A549 (cell line): ENCODE data around the gene SNAPIN. TPM values are rescaled to one million over a fixed set of nuclear protein-coding genes. Genes with fewer than 3 reads are reported as not detected.

ENCODE experiments used
- ATAC-seq, 2 experiments: fragments of 200-7000 bp in 1 of 2; fragments of >200 bp in 1 of 2; cut with Nextera tagmentation in 1 of 2; cut with Tn5 transposase in 1 of 2; 3 replicates each; pipeline versions ENCODE4 v1.8.0 to v1.9.1; 2018 to 2020; ENCODE audit warnings: mild to moderate bottlenecking in 1 of 2, moderate library complexity in 1 of 2
- CTCF ChIA-PET: fragments of 300-600 bp; sonication (Branson Sonifier 250); formaldehyde crosslinking; extraction: SDS; loops from one replicate; lab custom pipeline; 2021; ENCODE audit warnings: antibody characterized with exemption, inconsistent platforms; lab: Yijun Ruan, JAX
- POLR2A ChIA-PET: fragments of 350-600 bp; formaldehyde crosslinking; extraction: SDS; loops from one replicate; lab custom pipeline; 2021; ENCODE audit warnings: antibody characterized with exemption, inconsistent platforms; lab: Yijun Ruan, JAX
- DNase-seq, 2 experiments: peaks; one replicate each; pipeline versions ENCODE4 v3.0.0 to v3.0.0-alpha.2; 2011 to 2016; ENCODE audit warnings: low read depth in 1 of 2, low spot score in 1 of 2
- FAIRE-seq: peaks from 2 replicates; lab custom pipeline; 2011; peaks lifted over from hg19 to GRCh38; lab: Jason Lieb, UNC
- H3K27ac ChIP-seq, 2 experiments: fragments of >200 bp; sonication (Bioruptor Twin); formaldehyde crosslinking; 3 replicates each; pipeline ENCODE4 v1.5.1; 2016 to 2017
- H3K4me1 ChIP-seq: fragments of >200 bp; sonication (Bioruptor Twin); formaldehyde crosslinking; 3 replicates; pipeline ENCODE4 v1.6.1; 2016
- H3K4me2 ChIP-seq: fragments of >200 bp; sonication (Bioruptor Twin); formaldehyde crosslinking; 3 replicates; pipeline ENCODE4 v1.6.1; 2016
- H3K4me3 ChIP-seq: fragments of >200 bp; sonication (Bioruptor Twin); formaldehyde crosslinking; 3 replicates; pipeline ENCODE4 v1.5.1; 2016
- H3K9me3 ChIP-seq: fragments of >200 bp; sonication (Bioruptor Twin); formaldehyde crosslinking; 3 replicates; pipeline ENCODE4 v1.6.1; 2016
- BCL3 ChIP-seq: fragments of >200 bp; sonication (Bioruptor Twin); formaldehyde crosslinking; IDR thresholded peaks from 3 replicates; pipeline ENCODE4 v1.6.1; 2016
- BHLHE40 ChIP-seq: IDR thresholded peaks from 2 replicates; pipeline ENCODE4 v1.6.1; 2012; ENCODE audit warnings: low read depth, low read length, inconsistent platforms
- CBX2 ChIP-seq: fragments of 200-600 bp; sonication (generic); IDR thresholded peaks from 2 replicates; pipeline ENCODE4 v1.6.1; 2016; ENCODE audit warnings: low read depth, mild to moderate bottlenecking, borderline replicate concordance
- CEBPB ChIP-seq, 2 experiments: fragments of >200 bp in 1 of 2; sonication (Bioruptor Twin) in 1 of 2; formaldehyde crosslinking in 1 of 2; IDR thresholded peaks; 2 replicates each; pipeline ENCODE4 v1.6.1; 2012 to 2016
- CHD2 ChIP-seq: fragments of 150-350 bp; IDR thresholded peaks from 2 replicates; pipeline ENCODE4 v1.6.1; 2014; ENCODE audit warnings: low read length; ENCODE audit not compliant: partially characterized antibody
- EHMT2 ChIP-seq: fragments of 200-600 bp; sonication (generic); IDR thresholded peaks from 2 replicates; pipeline ENCODE4 v1.6.1; 2016; ENCODE audit warnings: antibody characterized with exemption, low read depth, mild to moderate bottlenecking, moderate library complexity
- ESRRA ChIP-seq: fragments of 150-350 bp; IDR thresholded peaks from 2 replicates; pipeline ENCODE4 v1.6.1; 2014; ENCODE audit warnings: mild to moderate bottlenecking, low read length, borderline replicate concordance
- GATA3 ChIP-seq: IDR thresholded peaks from 2 replicates; pipeline ENCODE4 v1.6.1; 2012; ENCODE audit warnings: borderline replicate concordance
- HDAC2 ChIP-seq: fragments of 200-600 bp; sonication (generic); IDR thresholded peaks from 2 replicates; pipeline ENCODE4 v1.6.1; 2016
- HOXB13 ChIP-seq: fragments of 250-450 bp; sonication (Bioruptor Pico); IDR thresholded peaks from 2 replicates; pipeline ENCODE4 v1.5.0; 2020; ENCODE audit warnings: low read depth, mild to moderate bottlenecking, moderate library complexity
- JUN ChIP-seq, 2 experiments: fragments of >200 bp; sonication (Bioruptor Twin); formaldehyde crosslinking; IDR thresholded peaks; 2 replicates in 1 of 2; 3 replicates in 1 of 2; pipeline ENCODE4 v1.6.1; 2016 to 2017
- KDM1A ChIP-seq: fragments of 200-600 bp; sonication (generic); IDR thresholded peaks from 2 replicates; pipeline ENCODE4 v1.6.1; 2016; ENCODE audit warnings: low read depth, mild to moderate bottlenecking
- KDM5A ChIP-seq: fragments of 200-600 bp; sonication (generic); IDR thresholded peaks from 2 replicates; pipeline ENCODE4 v1.6.1; 2016; ENCODE audit warnings: antibody characterized with exemption, mild to moderate bottlenecking
- MAFK ChIP-seq: fragments of 450-650 bp; IDR thresholded peaks from 2 replicates; pipeline ENCODE4 v1.6.1; 2014; ENCODE audit not compliant: partially characterized antibody
- MYC ChIP-seq: IDR thresholded peaks from 2 replicates; pipeline ENCODE4 v1.6.1; 2012; ENCODE audit warnings: mild to moderate bottlenecking, inconsistent platforms, low read length, improper control_type of control experiment, borderline replicate concordance
- NFE2L2 ChIP-seq: fragments of 150-350 bp; conservative IDR thresholded peaks from 2 replicates; pipeline ENCODE4 v1.6.1; 2014; ENCODE audit warnings: low read length
- NPAS2 ChIP-seq: fragments of 250-450 bp; sonication (Bioruptor Pico); IDR thresholded peaks from 2 replicates; pipeline ENCODE4 v1.8.0; 2022; ENCODE audit warnings: mild to moderate bottlenecking, moderate library complexity, borderline replicate concordance
- PHF8 ChIP-seq: fragments of 200-600 bp; sonication (generic); IDR thresholded peaks from 2 replicates; pipeline ENCODE4 v1.6.1; 2016; ENCODE audit warnings: low read depth, mild to moderate bottlenecking, antibody characterized with exemption, moderate library complexity, borderline replicate concordance
- POLR2A ChIP-seq: IDR thresholded peaks from 2 replicates; pipeline ENCODE4 v1.6.1; 2012; ENCODE audit warnings: mild to moderate bottlenecking, low read length
- RFX5 ChIP-seq: fragments of 450-650 bp; IDR thresholded peaks from 2 replicates; pipeline ENCODE4 v1.7.1; 2014; ENCODE audit warnings: antibody characterized with exemption, mild to moderate bottlenecking, moderate library complexity
- RNF2 ChIP-seq: fragments of 200-600 bp; sonication (generic); IDR thresholded peaks from 2 replicates; pipeline ENCODE4 v1.6.1; 2016; ENCODE audit warnings: low read depth, mild to moderate bottlenecking, antibody characterized with exemption, moderate library complexity, borderline replicate concordance
- SMC3 ChIP-seq: fragments of >200 bp; sonication (Bioruptor Twin); formaldehyde crosslinking; IDR thresholded peaks from 3 replicates; pipeline ENCODE4 v1.6.1; 2018; ENCODE audit warnings: inconsistent platforms
- TP53 ChIP-seq: fragments of 250-450 bp; sonication (Bioruptor Pico); IDR thresholded peaks from 2 replicates; pipeline ENCODE4 v1.5.0; 2021; ENCODE audit warnings: mild to moderate bottlenecking, moderate library complexity
- ZNF302 ChIP-seq: fragments of 250-450 bp; sonication (Bioruptor Pico); IDR thresholded peaks from 2 replicates; pipeline ENCODE4 v1.9.0; 2021; ENCODE audit warnings: inconsistent platforms, mild to moderate bottlenecking, moderate library complexity
- WGBS: methylation state at CpG from one replicate; pipeline ENCODE4 v1.1.6; 2017; ENCODE audit errors: missing lambda C conversion rate; 5-methylcytosine and 5-hydroxymethylcytosine counted together
- polyA plus RNA-seq, 4 experiments: library from polyadenylated mRNA; depleted of rRNA in 3 of 4; stranded (reverse); fragments of >200 nt; fragmentation: RNase III in 1 of 4; extraction: RNeasy Plus Mini Kit Qiagen cat#74134 plus additional on column Dnase treatment in 1 of 4; gene quantifications; 2 replicates in 3 of 4; 3 replicates in 1 of 4; pipeline ENCODE4 v1.2.3, GENCODE V29; 2011 to 2017
- TF ChIP-seq, protein P1 (sequence below): fragments of >200 bp; sonication (Bioruptor Twin); formaldehyde crosslinking; IDR thresholded peaks from 3 replicates; pipeline ENCODE4 v1.5.1; 2016
- TF ChIP-seq, protein P2 (sequence below): IDR thresholded peaks from 2 replicates; pipeline ENCODE4 v1.6.1; 2012

SNAPIN gene
- polyA plus RNA-seq, 2 of the 4 experiments (the other 2 are of a cell fraction), result 52.6 to 71.4 TPM

- FAIRE-seq (no peak), DNase-seq (no peak), ATAC-seq (no peak)
- no peaks in the 10 kb centered on the region for H3K9me3 ChIP-seq
- WGBS, result 74% methylated on average over 8 of the region's 10 CpGs
- no peak overlapping the region for H3K27ac ChIP-seq
- ChIA-PET POLR2A (interaction anchor here (0.6 to 0.7 kb wide), 2 partner anchors 43 to 96 kb away, joined by 4 to 6 read pairs; partner anchors contain the start of gene INTS3), CTCF (interaction anchor here (0.6 to 18.3 kb wide), 8 partner anchors 16 to 283 kb away, joined by 3 to 253 read pairs (median 6); partner anchors contain the start of genes S100A14, S100A16 and S100A6)
- peaks cover 33% of the 10 kb centered on the region for H3K4me1 ChIP-seq
- H3K4me3 ChIP-seq, result no peak overlapping the region
- no peak for TF ChIP-seq EHMT2
- TF ChIP-seq, all 56 proteins: peak for 0
- no peak overlapping the region for H3K4me2 ChIP-seq
Observed at GRCh38 chr1:153631047-153632022, 27.2 kb upstream of the SNAPIN start.

DNA sequence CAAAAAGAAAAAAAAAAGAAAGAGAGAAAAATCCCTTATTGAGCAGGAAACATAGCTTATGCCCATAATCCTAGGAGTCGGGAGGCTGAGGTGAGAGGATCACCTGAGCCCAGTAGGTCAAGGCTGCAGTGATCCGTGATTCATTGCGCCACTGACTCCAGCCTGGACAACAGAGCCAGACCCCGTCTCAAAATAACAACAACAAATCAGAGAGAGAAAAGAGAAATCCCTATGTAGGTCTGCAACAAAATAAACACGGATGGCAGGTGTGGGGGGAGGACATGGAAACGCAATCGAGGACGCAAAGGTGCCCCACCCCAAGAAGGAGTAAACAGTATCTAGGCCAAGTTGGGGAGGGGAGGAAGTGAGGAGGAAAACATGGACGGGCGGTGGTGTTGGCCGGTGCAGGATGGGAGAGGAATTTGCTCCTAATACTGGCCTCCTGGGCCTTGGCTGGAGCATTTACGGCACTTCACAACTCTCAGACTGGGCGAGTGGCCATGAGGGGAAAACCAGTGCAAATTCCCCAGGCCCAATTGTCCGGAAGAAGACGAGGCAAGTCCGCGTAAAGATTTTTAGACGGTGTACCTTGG is 25.2 kb upstream of the SNAPIN start:
- no peaks in the 10 kb centered on the region for H3K9me3 ChIP-seq
- CTCF ChIA-PET, result interaction anchor here (1.0 to 3.4 kb wide), 9 partner anchors 9 to 280 kb away, joined by 3 to 32 read pairs (median 6); partner anchors contain the start of gene S100A16
- H3K4me1 ChIP-seq, result peaks cover 26% of the 10 kb centered on the region
- ATAC-seq (peak; percentile 51 to 55), DNase-seq (peak; percentile 57 to 62), FAIRE-seq (no peak)
- 18% methylated on average over 18 of the region's 18 CpGs for WGBS
- POLR2A ChIA-PET, result interaction anchor here (0.7 to 2.6 kb wide), 28 partner anchors 9 to 357 kb away, joined by 3 to 49 read pairs (median 6); partner anchors contain the start of genes CREB3L4, DENND4B, ILF2 and INTS3
- H3K27ac ChIP-seq, result peak overlapping the region; percentile 99 to 100
- TF ChIP-seq ZNF302 (no peak), CEBPB (IDR thresholded peaks at IDR 0.05) (no peak), HDAC2 (no peak), NFE2L2 (no peak), ESRRA (no peak), KDM5A (no peak), CBX2 (no peak), MYC (no peak), MAFK (no peak), RFX5 (no peak), POLR2A (0 out of 2 replicates have a peak, but pooled peaks have one; percentile 2), CHD2 (no peak), RNF2 (no peak), KDM1A (no peak), TP53 (CRISPR knock-in tag) (0 out of 2 replicates have a peak, but pooled peaks have one; percentile 58)
- peak overlapping the region; percentile 86 for H3K4me2 ChIP-seq
- H3K4me3 ChIP-seq, result peak overlapping the region; percentile 90

- WGBS, result 3% methylated on average over 42 of the region's 65 CpGs
- ATAC-seq (peak; percentile 89 to 94), DNase-seq (peak; percentile 97 to 99), FAIRE-seq (peak; percentile 81)
- Histone ChIP-seq H3K27ac (peak within 1 kb of the TSS; percentile 99 to 100), H3K9me3 (no peaks in the 10 kb centered on the region), H3K4me1 (peaks cover 25% of the 10 kb centered on the region), H3K4me2 (peak within 1 kb of the TSS; percentile 98), H3K4me3 (peak within 1 kb of the TSS; percentile 90)
- CTCF ChIA-PET, result interaction anchor here (0.7 to 3.4 kb wide), 15 partner anchors 10 to 281 kb away, joined by 3 to 32 read pairs (median 5); partner anchors contain the start of genes S100A14 and S100A16
- TF ChIP-seq, protein P1, sequence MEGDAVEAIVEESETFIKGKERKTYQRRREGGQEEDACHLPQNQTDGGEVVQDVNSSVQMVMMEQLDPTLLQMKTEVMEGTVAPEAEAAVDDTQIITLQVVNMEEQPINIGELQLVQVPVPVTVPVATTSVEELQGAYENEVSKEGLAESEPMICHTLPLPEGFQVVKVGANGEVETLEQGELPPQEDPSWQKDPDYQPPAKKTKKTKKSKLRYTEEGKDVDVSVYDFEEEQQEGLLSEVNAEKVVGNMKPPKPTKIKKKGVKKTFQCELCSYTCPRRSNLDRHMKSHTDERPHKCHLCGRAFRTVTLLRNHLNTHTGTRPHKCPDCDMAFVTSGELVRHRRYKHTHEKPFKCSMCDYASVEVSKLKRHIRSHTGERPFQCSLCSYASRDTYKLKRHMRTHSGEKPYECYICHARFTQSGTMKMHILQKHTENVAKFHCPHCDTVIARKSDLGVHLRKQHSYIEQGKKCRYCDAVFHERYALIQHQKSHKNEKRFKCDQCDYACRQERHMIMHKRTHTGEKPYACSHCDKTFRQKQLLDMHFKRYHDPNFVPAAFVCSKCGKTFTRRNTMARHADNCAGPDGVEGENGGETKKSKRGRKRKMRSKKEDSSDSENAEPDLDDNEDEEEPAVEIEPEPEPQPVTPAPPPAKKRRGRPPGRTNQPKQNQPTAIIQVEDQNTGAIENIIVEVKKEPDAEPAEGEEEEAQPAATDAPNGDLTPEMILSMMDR, result no peak
- peak; percentile 56 for TF ChIP-seq MYC
- TF ChIP-seq HDAC2, result no peak
- peak; percentile 56; the same call in 1 of the 2 replicates for TF ChIP-seq PHF8
- TF ChIP-seq GATA3, result no peak
- TF ChIP-seq JUN (IDR thresholded peaks at IDR 0.05), result peak in 1 of 2 experiments; percentile 95; a peak in 4 of 5 replicates
- peak; percentile 22 for TF ChIP-seq CHD2
- TF ChIP-seq BCL3, result peak; percentile 68; the same call in 1 of the 3 replicates
- peak; percentile 6; the same call in 1 of the 3 replicates for TF ChIP-seq SMC3
- TF ChIP-seq, protein P2, sequence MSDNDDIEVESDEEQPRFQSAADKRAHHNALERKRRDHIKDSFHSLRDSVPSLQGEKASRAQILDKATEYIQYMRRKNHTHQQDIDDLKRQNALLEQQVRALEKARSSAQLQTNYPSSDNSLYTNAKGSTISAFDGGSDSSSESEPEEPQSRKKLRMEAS, result peak; percentile 80
- no peak for TF ChIP-seq NPAS2 (CRISPR knock-in tag)
- no peak for TF ChIP-seq BHLHE40
- TF ChIP-seq HOXB13 (CRISPR knock-in tag), result 0 out of 2 replicates have a peak, but pooled peaks have one; percentile 32
- TF ChIP-seq POLR2A, result peak; percentile 63
- POLR2A ChIA-PET, result interaction anchor here (0.7 to 2.6 kb wide), 31 partner anchors 10 to 1641 kb away, joined by 3 to 49 read pairs (median 5); partner anchors contain the start of genes CREB3L4, DENND4B, ILF2 and INTS3
Observed at GRCh38 chr1:153633754-153634665, 24.5 kb upstream of the SNAPIN start, which contains the start of gene CHTOP. Gene CHTOP (plus strand): TSS chr1:153634066. CDS start chr1:153636589, 2,523 bp downstream.
